Activated T-cell treated with anti-CD3 and anti-CD28 coated beads for 24 hours (primary cell): ENCODE measurements around the gene TGM2.

ENCODE experiments used
- DNase-seq: peaks from one replicate; pipeline ENCODE4 v3.0.0-alpha.2; 2020; ENCODE audit warnings: low read depth

TGM2 gene

DNA sequence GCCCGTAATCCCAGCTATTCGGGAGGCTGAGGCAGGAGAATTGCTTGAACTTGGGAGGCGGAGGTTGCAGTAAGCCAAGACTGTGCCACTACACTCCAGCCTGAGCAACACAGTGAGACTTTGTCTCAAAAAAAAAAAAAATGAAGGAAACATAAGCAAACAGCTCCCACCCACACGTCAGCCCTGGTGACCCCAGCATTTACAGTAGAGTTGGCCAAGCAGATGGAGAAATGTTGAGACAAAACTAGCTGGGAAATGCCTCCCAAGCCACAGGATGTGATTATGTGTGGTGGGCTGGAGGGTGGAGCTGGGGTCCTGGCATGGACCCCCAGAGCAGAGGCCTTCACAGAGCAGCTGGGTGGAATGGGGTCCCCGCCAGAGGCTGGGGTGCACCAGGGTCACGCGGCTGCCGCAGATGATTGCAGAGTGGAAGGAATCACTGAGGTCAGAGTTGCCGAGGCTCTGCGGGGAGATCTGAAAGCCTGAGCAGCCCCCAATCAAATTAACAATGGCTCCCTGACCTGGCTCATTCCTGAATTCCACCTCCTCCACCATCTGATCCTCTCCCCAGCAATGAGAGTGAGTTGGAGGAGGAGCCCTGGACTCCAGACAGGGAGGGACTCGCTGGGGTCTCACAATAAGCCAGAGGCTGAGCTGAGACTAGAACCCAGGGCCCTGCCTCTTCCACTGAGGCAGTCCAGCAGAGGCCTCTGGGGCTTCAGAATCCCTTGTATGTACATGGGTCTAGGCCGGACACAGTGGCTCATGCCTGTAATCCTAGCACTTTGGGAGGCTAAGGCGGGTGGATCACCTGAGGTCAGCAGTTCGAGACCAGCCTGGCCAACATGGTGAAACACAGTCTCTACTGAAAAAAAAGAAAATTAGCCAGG lies 34.7 kb upstream of the TGM2 start:
- no peak for DNase-seq

DNA sequence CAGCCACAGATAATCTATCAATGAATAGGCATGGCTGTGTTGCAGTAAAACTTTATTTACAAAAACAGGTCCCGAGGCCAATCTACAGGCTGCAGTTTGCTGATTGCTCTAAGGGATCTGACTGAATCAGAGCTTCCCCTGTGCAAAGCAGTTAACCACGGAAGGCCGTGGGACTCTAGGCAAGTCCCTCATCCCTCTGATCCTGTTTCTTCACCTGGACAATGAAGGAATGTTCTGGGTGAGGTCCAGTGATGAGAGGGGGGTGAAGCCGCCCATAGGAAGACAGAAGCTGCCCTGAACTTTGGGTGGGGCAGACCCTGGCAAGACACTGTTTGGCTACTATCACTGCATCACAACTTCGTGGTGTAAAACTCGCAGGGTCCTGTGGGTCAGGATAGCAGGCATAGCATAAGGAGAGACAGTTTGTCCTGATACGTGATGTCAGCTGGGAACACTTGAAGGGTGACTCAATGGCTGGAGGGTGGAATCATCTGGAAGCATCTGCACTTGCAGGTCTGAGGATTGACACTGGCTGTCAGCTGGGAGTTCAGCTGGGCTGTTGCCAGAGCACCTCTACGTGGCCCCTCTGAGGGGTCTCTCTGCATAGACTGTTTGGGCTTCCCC lies 33.3 kb upstream of the TGM2 start:
- DNase-seq = no peak

DNA sequence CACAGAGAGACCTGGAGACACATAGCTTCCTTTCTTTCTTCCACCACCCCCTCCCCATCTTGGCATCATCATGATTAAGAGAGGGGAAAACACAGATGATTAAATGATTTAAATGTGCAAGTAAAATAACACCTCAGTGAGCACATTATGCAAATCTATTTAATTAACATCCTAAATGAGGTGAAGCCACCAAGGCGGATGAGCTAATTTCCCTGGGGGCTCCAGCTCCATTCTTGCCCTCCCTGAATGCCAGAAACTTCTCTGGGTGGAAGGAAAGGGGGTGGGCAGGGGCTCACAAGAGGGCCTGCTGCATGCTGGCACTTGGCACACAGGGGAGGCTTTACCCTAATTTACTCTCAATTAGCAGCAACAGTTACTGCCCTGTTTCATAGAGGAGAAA lies 32.5 kb upstream of the TGM2 start:
- DNase-seq = no peak

DNA sequence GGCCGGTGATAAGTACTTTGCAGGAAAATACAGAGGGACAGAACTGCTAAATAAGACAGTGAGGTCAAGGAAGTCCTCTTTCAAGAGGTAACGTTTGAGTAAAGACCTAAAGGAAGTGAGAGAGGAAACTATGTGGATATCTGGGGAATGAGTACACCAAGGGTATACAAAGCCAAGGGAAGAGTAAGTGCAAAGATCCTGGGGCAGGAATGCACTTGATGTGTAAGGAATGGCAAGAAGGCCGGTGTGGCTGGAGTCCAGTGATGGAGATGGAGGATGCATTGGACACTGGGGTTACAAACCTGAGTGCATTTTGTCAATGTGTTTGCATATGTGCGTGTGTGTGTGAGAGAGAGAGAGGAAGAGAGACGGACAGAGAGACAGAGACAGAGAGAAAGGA lies 32.1 kb upstream of the TGM2 start:
- DNase-seq = no peak

DNA sequence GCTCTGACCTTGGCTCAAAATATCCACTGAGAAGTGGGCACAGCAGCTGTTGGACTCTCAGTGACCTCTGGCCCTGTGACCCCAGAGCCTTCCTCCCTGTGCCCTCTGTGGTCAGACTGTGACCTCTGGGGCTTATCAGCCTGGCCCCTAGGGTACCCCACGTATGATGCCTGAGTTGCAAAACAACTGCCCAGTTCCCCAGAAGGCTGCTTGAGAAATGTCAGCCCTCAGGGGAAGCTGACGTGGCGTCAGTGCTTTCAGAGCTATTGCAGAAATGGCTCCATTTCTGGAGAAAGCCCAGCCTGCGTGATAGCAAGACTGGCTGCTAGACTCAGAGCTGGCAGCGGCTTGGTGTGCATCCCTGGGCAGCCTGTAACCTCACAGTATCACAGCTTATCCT lies 31.5 kb upstream of the TGM2 start:
- no peak for DNase-seq

DNA sequence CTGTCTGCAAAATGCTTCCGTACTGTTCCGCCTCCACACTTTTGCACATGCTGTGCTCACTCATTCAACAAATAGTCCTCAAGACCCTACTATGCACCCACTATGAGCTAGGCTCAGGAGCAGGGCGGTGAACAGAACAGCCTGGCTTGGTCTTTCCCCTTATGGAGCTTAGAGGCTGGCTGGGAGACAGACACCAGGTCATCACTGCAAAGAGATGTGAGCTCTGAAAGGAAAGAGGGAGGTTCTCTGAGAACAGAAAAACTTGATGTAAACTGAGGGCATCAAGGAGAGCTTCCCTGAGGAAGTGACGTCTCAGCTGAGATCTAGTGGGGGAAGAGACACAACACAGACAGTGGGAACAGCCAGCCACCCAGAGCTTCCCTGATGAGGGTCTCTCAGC lies 31.0 kb upstream of the TGM2 start:
- DNase-seq = no peak

DNA sequence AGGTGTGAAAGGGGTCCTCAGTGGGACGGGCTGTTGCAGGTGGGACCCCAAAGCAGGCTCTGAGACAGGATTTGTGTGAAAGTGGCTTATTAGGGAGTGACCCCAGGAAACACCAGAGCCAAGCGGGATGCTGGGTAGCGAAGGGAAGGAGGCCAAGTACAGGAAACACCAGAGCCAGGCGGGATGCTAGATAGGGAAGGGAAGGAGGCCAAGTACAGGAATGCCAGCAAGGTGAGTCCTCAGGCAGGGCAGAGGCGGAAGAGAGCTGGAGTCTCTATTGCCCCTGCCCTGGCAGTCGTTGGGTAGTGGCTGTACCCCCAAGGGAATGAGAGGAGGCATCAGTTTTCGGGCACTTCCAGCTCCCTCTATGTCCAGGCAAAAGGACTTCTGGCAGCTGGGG lies 30.5 kb upstream of the TGM2 start:
- no peak for DNase-seq

DNA sequence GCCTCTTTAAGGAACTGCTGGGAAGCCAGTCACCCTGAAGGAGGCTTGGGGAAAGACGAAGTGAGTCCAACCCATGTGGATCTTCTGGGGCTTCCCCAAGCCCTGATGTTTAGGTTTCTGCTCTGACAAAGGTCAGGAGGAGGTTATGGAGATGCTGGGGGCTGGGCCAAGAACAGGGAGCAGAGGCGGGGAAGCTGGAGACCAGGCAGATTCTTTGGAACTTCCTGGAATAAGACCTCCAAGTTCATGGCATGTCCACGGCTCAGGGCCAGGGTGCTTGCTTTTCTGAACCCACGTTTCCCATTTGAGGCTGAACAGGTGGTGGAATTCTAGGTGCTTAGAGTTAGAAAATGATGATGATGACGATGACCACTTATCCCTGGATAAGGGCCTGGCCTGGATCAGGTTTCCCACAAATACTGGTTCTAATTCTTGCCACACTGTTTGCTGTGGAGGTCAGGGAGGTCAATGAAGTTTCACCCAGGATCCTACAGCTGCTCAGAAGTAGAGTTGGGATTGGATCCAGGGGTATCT lies 30.0 kb upstream of the TGM2 start:
- DNase-seq = no peak

DNA sequence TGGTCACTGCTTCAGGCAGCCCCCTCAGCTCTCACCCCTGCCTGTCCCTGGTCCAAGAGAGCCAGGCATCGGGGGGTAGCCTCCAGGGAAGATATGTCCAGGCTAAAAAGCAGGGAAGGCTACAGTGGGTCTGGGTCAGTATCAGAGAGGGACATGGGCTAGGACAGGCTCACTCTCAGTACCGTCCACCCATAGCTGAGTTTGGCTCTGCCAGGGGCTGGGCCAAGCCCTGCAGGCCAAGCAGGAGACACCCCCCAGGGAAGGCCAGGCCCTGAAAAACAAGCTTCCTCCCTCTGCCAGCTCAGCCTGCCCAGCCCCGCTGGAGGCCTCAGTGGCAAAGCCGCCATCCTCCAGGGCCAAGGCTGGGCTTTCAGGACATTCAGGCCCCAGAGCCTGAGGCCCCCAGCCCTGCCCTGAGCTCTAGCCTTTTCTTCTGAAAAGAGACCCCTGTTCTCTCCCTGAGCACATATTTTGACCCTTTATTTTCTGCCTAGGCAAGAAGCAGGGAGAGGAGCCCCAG lies 28.6 kb upstream of the TGM2 start:
- DNase-seq = no peak

DNA sequence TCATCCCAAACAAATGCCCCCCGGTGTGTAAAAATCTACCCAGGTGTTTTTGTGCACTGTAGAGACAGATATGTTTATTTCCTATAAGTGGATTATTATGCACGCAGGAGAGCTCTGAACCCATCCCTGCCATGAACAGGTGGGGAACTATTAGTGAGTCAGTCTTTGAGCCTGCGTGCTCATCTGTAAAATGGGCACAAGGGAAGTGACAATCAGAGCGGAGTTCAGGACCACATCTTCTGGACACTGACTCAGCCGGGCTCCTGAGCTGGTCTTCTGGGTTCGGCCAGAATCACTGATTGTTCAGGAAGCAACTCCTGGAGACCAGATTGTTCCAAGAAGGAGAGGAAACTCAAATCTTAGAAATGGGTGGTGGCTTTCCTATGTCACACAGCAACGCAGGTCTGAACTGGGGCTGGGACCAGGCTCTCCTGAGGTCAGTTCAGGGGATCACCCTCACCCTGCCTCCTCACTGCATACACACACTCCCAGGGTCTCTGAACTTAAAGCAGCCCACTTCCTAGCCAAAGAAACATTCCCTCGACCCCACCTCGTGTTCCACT lies 27.3 kb upstream of the TGM2 start:
- DNase-seq = no peak

DNA sequence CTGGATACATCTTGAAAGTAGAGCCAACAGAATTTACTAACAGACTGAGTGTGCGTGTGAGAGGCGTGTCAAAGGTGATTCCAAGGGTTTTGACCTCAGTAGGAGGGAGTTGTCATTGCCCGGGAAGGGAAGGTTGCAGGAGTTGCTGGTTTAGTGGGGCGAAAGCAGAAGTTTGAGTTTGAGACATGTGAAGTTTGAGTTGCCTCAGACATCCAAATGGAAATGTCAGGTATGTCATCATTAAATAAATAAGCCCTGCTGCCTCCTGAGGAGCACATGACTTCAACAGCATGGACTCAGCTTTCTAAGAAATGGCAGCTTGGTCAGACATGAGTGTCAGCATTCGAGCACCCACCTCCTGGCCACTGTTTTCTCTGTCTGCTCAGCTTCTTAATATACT lies 26.6 kb upstream of the TGM2 start:
- no peak for DNase-seq

DNA sequence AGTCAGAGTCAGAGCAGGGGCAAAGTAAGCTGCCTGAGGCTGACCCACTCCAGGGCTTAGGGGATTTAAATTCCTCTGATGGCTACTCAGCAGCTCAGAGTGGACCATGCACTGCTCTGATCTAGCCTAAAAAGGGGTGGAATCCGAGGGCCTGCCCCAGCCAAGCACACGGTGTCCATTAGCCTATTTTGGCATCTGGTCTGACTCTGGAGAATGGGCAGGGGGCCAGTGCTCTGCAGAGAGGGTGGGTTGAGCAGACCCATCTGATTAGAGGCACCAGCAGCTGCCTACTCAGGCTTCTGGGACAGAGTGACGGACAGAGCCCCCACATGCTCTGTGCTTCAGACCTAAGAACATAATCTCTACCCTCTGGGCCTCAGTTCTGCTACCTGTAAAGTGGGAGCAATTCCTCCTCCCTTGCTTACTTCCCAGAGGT lies 25.9 kb upstream of the TGM2 start:
- no peak for DNase-seq

DNA sequence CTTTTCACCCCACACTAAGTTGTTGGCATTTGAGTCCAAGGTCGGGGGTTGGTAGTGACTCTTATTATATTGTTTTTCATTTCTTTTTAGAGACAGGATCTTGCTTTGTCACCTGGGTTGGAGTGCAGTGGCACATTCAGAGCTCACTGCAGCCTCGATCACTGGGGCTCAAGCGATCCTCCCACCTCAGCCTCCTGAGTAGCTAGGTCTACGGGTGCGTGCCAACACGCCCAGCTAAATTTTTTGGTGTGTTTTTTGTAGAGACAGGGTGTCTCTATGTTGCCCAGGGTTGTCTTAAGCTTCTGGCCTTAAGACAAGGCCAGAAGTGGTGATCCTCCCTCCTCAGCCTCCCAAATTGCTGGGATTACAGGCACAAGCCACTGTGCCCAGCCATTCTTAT lies 25.1 kb upstream of the TGM2 start:
- DNase-seq = no peak

DNA sequence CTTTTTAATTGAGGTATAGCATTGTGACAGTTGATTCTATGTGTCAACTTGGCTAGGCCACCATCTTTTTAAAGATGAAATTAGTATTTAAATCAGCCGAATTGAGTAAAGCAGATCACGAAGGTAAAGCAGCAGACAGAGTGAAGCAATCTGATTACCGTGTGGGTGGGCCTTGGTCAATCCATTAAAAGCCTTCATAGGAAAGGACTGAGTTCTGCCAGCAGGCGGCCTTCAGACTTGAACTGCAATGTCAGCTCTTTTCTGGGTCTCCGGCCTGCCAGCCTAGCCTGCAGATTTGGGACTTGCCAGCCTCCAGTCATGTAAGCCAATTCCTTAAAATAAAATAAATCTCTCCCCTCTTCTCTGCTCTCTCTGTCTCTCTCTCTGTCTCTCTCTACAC lies 22.4 kb upstream of the TGM2 start:
- DNase-seq = no peak

DNA sequence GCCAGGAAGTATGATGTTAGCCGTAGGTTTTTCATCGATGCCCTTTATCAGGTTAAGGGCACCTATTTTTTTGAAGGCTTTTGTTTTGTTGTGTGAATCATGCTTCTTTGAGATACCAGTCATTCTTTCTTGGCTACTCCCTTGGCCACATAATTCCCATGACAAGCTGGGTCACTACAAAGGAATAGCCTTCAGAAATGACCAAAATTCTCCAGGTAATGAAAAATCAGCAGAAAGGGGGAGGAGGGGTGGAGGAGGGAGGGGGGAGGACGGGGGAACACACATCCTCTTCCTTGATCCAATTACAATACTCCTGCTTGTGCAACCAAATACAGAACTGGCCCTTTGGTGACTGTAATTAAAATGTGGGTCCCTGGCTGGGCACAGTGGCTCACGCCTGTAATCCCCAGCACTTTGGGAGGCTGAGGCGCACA lies 21.7 kb upstream of the TGM2 start:
- DNase-seq = no peak

DNA sequence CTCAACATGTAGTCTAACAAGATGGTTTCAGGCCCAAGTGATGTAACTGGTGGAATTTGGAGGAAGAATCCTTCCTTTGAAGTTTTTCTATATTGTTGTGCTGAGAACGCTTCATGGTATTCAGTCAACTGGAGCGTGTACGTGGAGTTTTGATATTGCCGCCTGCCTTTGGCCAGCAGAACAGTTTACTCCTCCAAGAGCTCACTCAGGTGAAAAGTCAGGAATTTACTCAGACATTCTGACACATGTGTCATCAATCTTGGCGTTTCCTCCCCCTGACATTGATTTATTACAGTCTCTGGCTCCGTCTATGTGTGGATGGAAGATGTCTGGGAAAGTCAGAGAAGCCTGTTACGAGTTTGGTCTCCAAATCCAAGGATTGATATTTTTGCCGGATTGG lies 19.0 kb upstream of the TGM2 start:
- DNase-seq = no peak

DNA sequence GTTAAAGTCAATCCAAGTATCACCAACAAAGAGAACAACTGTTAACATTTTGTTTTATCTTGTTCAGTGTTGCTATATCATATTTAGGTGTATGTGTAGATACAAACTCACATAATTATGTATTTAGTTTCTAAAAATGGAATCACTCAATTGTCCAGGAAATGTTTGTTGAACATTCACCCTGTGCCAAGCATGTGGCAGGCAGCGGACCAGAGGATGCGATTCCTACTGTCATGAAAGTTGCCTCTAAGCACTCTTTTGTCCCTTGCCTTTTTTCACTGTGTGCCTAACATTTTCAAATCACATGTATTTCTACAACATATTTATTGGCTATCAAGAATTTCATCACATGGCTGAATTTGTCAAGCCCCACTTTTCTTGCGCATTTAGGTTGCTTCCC lies 16.9 kb upstream of the TGM2 start:
- no peak for DNase-seq

DNA sequence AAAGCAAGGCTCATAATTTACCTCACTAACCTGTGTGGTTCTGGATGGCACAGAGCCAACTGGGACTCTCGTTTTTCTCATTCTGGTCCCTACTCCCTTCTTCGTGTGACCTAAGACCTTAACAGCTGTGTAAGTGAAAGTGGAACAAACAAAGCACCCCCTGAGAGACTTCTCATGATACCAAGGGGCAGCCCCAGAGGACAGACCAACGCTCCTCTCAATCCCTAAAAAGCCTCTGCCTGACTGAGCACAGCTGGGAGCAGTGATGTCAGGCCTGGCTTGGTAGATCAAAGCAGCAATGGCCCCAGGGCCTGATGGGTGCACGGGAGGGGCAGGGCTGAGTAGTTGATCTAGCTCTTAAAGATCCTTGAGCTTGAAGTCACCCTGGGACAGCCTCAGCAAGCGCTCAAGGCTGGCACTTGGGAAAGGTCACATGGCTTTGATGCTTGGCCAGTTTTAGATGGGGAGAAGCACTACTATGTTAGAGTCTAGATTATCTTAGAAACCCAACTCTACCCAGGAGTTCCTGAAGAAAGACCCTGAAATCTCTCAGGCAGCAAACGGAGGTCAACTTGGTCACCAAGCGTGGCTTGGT lies 16.2 kb upstream of the TGM2 start:
- DNase-seq = no peak

DNA sequence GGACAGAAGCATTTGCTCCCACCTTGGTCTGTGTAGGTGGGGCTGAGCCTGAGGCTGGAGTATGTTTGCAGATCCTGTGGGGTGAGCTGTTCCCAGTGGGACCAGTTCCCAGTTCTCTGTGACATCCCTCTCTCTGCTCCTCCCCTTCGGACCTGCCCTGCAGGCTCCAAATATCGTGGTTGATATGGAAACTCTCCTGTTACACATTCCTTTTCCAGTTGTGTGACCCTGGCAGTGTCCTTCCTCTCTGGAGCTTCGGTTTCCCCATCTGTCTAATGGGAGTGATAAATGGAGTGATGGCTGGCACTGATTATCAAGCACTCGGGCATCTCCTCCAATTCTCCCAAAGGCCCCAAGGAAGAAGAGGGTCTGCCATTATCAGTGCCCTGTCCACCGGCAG lies 15.7 kb upstream of the TGM2 start:
- no peak for DNase-seq

DNA sequence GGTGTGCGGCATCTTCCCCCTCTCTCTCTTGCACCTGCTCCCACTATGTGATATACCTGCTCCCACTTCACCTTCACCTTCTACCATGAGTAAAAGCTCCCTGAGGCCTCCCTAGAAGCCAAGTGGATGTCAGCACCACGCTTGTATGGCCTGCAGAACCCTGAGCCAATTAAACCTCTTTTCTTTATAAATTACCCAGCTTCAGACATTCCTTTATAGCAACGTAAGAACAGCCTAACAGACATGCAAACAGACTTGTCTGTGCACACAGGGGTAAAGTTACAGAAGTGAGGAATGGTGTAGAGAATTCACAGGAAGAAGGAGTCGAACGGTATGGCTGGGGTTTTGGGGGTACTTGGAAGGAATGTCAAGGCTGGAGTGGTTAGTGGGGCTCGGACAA lies 14.8 kb upstream of the TGM2 start:
- DNase-seq = no peak

DNA sequence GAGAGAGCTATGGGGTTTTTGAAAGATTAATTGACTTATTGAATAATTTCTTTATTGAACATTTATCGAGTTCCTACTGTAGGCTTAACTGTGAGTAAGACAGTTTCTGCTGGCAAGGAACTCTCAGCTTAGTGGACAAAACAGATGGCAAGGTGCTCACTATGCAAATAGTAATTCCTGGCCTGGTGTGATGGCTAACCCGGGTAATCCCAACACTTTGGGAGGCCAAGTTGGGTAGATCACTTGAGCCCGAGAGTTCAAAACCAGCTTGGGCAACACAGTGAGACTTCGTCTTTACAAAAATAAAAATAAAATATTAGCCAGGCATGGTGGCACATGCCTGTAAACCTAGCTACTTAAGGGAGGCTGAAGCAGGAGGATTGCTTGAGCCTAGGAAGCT lies 13.5 kb upstream of the TGM2 start:
- no peak for DNase-seq

DNA sequence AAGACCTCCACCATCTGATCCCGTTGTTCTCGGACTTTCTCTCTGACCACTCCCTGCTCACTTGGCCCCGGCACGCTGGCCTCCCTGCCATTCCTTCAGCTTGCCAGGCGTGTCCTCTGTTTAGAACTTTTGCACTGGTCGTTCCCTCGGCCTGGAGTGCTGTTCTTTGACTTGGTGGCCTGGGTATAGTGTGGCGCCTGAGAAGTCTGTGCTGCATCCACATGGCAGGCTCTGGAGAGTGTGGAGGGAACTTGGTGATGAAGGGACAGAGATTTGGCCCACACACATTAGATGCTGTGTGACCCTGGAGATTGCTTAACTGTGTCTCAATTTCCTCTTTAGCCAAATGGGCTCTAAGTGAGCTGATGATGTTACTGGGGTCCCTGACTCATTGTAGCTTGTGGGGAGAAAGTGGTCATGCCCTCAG lies 13.0 kb upstream of the TGM2 start:
- DNase-seq = no peak

DNA sequence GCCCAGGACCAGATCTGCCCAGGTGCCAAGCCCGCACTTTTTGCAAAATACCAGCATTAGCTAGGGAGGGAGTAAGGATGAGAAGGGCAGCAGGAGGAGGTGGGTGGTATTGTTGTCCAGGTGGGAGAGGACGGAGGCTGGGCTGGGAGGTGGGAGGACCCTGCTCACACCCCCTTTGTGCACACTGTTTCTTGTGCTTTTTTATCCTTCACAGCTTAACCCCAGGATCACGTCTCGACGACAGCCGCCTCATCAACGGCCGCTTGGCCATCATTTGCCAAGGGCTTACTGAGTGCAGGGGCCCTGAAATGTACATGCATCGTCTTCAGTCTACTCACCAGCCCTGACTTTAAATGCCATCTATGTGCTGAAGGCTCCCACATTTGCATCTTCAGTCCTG lies 12.1 kb upstream of the TGM2 start:
- no peak for DNase-seq
